ENCODE measurements around the gene MVB12B. TPM values are rescaled to one million over a fixed set of nuclear protein-coding genes. Genes with fewer than 3 reads are reported as not detected.
A peak's percentile ranks its signal among the peaks of the same experiment; 100 is the strongest.

The MVB12B gene
- total RNA-seq, 2 donors from 2014 or later: 18.6 to 19.7 TPM

DNA sequence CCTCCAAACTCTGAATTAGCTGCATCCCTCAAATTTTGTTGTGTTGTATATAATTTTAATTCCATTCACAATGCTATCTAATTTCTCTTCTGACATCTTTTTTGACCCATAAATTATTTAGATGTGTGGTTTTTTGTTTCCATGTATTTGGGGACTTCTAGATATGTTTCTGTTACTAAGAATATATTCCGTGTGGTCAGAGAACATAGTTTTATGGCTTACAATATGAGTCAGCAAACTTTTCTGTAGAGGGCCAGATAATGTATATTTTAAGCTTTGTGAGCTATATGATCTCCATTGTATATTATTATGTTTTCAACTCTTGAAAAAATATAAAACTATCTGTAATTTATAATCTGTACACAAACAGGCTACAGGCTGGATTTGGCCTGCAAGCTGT, 33.4 kb downstream of the MVB12B start:
- no peak for DNase-seq
- H3K4me3 Mint-ChIP-seq: no peak overlapping the region
- H3K36me3 Mint-ChIP-seq (ENCODE audit: low read depth): peaks cover 21% of the 10 kb centered on the region
- no peaks in the 10 kb centered on the region for H3K36me3 ChIP-seq (ENCODE audit: control insufficient read depth, insufficient read depth, low read length)
- H3K9me3 Mint-ChIP-seq: peaks cover 27% of the 10 kb centered on the region
- no peak overlapping the region for H3K9ac ChIP-seq (ENCODE audit: extremely low read depth, low read length, poor library complexity, severe bottlenecking)
- H3K4me1 Mint-ChIP-seq: no peaks in the 10 kb centered on the region
- no peak overlapping the region for H3K27ac Mint-ChIP-seq
- H3K4me3 ChIP-seq (ENCODE audit: low read length): no peak overlapping the region
- H3K27me3 ChIP-seq (ENCODE audit: control insufficient read depth, insufficient read depth, low read length, poor library complexity, severe bottlenecking): no peaks in the 10 kb centered on the region
- WGBS, 2 experiments (ENCODE audit: insufficient coverage in 1 of 2, insufficient read length in 1 of 2): 88% methylated on average over 1 of the region's 1 CpG; no CpG with 5 or more reads in 1 of the 2 experiments
- H3K27me3 Mint-ChIP-seq (ENCODE audit: insufficient read depth): no peaks in the 10 kb centered on the region
- TF ChIP-seq, protein P1, sequence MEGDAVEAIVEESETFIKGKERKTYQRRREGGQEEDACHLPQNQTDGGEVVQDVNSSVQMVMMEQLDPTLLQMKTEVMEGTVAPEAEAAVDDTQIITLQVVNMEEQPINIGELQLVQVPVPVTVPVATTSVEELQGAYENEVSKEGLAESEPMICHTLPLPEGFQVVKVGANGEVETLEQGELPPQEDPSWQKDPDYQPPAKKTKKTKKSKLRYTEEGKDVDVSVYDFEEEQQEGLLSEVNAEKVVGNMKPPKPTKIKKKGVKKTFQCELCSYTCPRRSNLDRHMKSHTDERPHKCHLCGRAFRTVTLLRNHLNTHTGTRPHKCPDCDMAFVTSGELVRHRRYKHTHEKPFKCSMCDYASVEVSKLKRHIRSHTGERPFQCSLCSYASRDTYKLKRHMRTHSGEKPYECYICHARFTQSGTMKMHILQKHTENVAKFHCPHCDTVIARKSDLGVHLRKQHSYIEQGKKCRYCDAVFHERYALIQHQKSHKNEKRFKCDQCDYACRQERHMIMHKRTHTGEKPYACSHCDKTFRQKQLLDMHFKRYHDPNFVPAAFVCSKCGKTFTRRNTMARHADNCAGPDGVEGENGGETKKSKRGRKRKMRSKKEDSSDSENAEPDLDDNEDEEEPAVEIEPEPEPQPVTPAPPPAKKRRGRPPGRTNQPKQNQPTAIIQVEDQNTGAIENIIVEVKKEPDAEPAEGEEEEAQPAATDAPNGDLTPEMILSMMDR (conservative IDR thresholded peaks at IDR 0.05): no peak
- H3K27ac ChIP-seq (ENCODE audit: low read depth, low read length): no peak overlapping the region
- no peaks in the 10 kb centered on the region for H3K4me1 ChIP-seq (ENCODE audit: control insufficient read depth, insufficient read depth, low read length)
- peaks cover 34% of the 10 kb centered on the region for H3K9me3 ChIP-seq (ENCODE audit: control insufficient read depth, low read length)

DNA sequence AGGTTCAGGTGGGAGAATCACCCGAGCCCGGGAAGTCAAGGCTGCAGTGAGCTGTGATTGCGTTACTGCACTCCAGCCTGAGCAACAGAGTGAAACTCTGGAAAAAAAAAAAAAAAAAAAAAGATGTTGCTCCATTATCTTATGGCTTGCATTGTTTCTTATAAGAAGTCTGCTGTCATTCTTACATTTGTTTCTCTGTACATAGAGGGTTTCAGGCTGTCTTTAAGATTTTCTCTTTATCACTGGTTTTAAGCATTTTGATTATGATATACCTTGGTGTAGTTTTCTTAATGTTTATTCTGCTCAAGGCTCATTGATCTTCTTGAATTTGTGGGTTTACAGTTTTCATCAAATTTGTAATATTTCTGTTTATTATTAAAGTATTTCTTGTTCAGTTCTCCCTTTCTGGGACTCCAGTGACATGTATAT, 35.2 kb downstream of the MVB12B start:
- no peaks in the 10 kb centered on the region for H3K36me3 ChIP-seq (ENCODE audit: control insufficient read depth, insufficient read depth, low read length)
- Mint-ChIP-seq H3K4me3 (no peak overlapping the region), H3K27ac (no peak overlapping the region), H3K36me3 (ENCODE audit: low read depth) (peaks cover 21% of the 10 kb centered on the region), H3K27me3 (ENCODE audit: insufficient read depth) (no peaks in the 10 kb centered on the region), H3K4me1 (no peaks in the 10 kb centered on the region), H3K9me3 (peaks cover 27% of the 10 kb centered on the region)
- H3K27me3 ChIP-seq (ENCODE audit: control insufficient read depth, insufficient read depth, low read length, poor library complexity, severe bottlenecking): no peaks in the 10 kb centered on the region
- no peaks in the 10 kb centered on the region for H3K4me1 ChIP-seq (ENCODE audit: control insufficient read depth, insufficient read depth, low read length)
- peaks cover 34% of the 10 kb centered on the region for H3K9me3 ChIP-seq (ENCODE audit: control insufficient read depth, low read length)
- no peak overlapping the region for H3K27ac ChIP-seq (ENCODE audit: low read depth, low read length)
- DNase-seq: peak; percentile 7
- WGBS, 2 experiments (ENCODE audit: insufficient coverage in 1 of 2, insufficient read length in 1 of 2): 84 to 93% methylated on average over 2 to 3 of the region's 3 CpGs
- no peak overlapping the region for H3K4me3 ChIP-seq (ENCODE audit: low read length)
- TF ChIP-seq, protein P1 (conservative IDR thresholded peaks at IDR 0.05): no peak
- H3K9ac ChIP-seq (ENCODE audit: extremely low read depth, low read length, poor library complexity, severe bottlenecking): no peak overlapping the region

DNA sequence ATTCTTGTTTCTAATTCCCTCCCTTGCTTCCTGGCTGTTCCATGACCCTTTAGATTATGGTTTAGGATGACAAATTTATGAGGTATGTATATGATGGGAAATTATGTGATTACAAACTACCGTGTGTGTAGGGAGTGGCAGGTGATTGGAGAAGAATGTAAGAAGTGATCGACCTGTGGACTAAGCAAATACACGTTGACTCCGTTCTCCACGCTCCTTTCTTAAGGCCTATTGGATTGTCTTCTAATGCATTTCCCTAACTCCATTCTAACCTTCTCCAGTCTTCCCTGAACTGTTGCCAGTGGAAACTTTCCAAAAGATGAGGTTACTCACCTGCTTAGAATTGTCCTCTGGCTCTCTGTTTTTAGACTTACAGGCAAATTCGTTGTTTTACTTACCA, 36.6 kb downstream of the MVB12B start:
- H3K27ac ChIP-seq (ENCODE audit: low read depth, low read length): no peak overlapping the region
- Mint-ChIP-seq H3K36me3 (ENCODE audit: low read depth) (peaks cover 21% of the 10 kb centered on the region), H3K4me3 (no peak overlapping the region), H3K27me3 (ENCODE audit: insufficient read depth) (no peaks in the 10 kb centered on the region), H3K4me1 (no peaks in the 10 kb centered on the region), H3K27ac (no peak overlapping the region), H3K9me3 (peaks cover 27% of the 10 kb centered on the region)
- no peak overlapping the region for H3K4me3 ChIP-seq (ENCODE audit: low read length)
- H3K36me3 ChIP-seq (ENCODE audit: control insufficient read depth, insufficient read depth, low read length): no peaks in the 10 kb centered on the region
- H3K4me1 ChIP-seq (ENCODE audit: control insufficient read depth, insufficient read depth, low read length): no peaks in the 10 kb centered on the region
- TF ChIP-seq, protein P1 (conservative IDR thresholded peaks at IDR 0.05): no peak
- no peak overlapping the region for H3K9ac ChIP-seq (ENCODE audit: extremely low read depth, low read length, poor library complexity, severe bottlenecking)
- no peaks in the 10 kb centered on the region for H3K27me3 ChIP-seq (ENCODE audit: control insufficient read depth, insufficient read depth, low read length, poor library complexity, severe bottlenecking)
- no peak for DNase-seq
- peaks cover 34% of the 10 kb centered on the region for H3K9me3 ChIP-seq (ENCODE audit: control insufficient read depth, low read length)
- 96 to 98% methylated on average over 6 of the region's 6 CpGs for WGBS, 2 experiments (ENCODE audit: insufficient coverage in 1 of 2, insufficient read length in 1 of 2)

All from endodermal cell (in vitro differentiated cells).